ENCODE measurements around the gene SEMA6B.

SEMA6B gene

DNA sequence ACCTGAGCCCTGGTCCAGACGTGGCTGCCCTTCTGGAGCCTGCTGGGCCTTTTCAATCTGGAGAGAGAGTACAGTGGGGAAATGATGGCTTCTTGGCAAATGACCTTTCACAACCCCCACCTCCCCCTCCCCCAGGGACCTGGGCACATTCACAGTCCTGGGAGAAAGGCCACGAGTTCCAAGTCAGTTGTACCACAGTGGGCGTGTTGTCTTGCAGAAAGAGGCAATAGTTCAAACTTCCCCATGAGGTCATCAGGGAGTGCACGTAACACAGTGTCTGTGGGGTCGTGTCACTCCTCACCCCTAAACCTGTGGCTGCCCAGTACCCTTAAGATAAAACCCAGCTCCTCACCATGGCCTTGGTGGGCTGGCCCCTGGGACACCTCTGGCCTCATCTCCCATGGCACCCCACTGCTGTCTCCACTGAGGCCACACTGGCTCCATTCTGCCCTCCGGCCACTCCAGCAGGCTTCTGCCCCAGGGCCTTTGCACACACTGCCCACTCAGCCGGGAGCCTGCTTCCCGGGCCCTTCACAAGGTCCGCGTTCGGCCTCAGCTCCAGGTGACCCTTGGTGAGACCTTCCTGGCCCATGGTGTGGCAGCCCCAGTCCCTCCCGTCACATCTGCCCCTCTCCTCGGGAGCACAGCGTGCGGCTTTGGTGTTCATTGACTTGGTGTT is 54.5 kb downstream of the SEMA6B start:
- no peak for DNase-seq

DNA sequence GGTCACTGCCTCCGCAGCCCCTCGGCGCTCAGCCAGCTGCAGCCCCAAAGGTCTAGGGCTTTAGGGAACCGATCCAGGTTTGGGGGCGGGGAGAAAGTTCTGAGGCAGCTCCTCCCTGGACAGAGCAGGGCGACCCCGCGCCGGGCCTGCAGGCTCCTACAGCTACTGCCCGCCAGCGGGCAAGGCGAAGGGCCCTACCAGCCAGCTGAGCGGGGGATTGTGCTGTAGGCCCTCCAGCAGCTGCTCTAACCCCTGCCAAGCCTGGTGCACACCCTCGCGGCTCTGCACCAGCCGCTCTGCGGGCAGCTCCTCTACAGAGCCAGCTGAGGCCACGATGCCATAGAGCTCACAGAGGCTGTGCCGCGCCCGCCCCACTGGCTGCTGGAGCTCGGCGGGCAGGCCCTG is 55.2 kb downstream of the SEMA6B start:
- no peak for DNase-seq

GRCh38 chr19:4503825-4504170 is 55.7 kb downstream of the SEMA6B start:
- DNase-seq: no peak

GRCh38 chr19:4503132-4503824 is 56.2 kb downstream of the SEMA6B start:
- peak; percentile 52 for DNase-seq

DNA sequence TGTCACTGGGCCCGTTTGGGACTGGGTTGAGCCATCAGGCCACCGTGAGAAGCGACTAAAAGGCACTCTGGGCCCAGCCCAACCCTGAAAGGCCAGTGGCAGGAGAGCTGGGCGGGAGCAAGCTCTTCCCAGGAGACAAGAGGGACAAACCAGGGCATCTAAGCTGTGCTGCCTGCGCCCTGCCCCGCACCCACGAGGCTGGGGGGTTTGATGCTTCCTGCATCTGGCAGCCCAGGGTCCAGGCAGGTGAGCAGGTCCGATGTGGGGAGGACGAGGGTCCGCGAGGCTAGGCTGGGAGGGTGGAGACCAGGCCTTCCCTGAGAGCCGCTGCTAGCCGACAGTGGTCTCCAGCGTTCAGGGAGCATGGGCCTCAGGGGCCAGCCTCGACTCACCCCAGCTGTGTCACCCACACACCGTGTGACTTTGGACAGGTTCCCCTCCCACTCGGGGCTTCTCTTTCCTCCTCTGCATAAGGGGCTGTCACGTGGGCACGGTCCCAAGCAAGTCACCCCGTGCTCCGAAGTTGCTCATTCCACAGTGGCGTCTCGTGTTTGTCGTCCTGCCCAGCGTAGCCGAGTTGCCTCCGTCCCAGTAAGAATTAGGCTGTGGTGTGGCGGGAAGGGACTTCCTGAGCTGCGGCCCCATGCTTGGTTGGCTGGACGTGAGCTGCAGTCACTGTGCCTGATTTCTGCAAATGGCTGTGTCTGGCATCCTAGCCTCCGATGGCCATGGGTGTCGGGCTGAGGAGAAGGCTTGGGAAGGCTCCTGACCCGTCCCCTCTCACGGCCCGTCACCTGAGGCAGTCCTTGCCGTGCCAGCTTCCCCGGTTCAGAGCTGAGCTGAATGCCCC is 57.0 kb downstream of the SEMA6B start:
- DNase-seq: no peak

DNA sequence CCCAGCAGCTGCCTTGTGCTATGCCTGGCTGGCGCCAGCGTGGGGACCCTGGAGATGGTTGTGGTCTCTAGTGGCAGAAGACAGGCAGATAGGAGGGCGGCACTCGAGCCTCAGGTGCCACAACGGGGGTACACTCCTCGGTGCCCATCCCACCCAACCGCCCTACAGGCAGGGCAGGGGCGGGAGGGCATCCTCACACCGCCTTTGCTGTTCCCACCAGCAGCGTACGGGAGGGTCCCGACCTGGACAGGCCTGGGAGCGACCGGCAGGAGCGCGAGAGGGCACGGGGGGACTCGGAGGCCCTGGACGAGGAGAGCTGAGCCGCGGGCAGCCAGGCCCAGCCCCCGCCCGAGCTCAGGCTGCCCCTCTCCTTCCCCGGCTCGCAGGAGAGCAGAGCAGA is 57.8 kb downstream of the SEMA6B start:
- DNase-seq: no peak

DNA sequence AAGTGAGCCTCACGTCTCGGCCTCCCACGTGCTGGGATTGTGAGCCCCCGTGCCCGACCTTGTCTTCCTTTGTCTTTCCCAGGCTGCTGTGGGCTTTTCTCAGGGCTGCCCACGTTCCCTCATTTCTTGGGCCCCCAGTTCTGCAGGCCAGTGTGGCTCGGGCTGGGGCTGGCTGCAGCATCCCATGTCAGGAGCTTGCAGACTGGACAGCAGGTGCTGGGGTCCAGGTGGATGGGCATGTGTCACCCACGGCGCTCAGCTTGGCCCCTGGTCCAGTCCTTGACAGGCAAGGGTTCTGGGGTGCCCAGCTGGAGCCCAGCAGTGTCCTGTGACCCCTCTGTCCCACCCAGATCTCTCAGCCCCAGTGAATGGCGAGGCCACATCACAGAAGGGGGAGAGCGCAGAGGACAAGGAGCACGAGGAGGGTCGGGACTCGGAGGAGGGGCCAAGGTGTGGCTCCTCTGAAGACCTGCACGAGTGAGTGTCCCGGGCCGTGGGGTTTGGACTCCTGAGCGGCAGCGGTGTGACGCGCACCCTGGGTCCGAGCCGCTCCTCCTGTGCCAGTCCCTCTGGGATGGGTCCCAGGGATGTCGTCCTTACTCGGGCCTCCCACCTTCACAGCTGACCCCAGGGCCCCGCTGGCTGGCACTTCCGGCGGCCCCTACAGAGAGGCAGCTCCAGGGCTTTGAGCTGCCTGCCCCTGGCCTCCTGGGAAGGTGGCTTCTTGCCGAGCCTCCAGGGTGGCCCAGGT is 58.5 kb downstream of the SEMA6B start:
- no peak for DNase-seq

DNA sequence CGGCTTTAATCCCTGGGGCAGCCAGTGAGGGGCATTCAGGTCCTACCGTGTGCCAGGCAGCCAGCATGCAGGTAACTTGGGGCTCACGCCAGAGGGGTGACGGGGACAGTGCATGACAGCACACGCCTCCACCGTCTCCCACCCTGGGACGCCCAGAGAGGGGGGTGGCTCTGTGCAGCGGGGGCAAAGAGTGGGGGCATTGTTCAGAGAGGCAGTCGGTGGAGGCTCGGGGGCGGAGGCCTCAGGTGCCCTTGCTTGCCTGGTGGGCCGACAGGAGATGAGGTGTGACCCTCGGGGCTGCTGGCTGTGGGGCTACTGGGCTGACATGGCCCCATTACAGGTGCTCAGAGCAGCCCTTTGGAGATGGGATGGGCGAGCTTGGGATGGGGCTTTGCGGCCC is 59.6 kb downstream of the SEMA6B start:
- DNase-seq: no peak

DNA sequence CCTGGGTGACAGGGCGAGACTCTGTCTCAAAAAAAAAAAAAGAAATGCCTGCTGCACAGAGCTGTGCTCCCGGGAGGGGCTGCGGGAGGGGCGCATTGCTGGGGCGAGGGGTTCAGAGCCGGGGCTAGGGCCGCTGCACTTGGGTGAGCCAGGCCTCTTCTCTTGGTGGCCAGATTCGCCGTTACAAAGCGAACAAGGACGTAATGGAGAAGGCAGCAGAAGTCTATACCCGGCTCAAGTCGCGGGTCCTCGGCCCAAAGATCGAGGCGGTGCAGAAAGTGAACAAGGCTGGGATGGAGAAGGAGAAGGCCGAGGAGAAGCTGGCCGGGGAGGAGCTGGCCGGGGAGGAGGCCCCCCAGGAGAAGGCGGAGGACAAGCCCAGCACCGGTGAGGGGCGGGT is 60.2 kb downstream of the SEMA6B start:
- no peak for DNase-seq

DNA sequence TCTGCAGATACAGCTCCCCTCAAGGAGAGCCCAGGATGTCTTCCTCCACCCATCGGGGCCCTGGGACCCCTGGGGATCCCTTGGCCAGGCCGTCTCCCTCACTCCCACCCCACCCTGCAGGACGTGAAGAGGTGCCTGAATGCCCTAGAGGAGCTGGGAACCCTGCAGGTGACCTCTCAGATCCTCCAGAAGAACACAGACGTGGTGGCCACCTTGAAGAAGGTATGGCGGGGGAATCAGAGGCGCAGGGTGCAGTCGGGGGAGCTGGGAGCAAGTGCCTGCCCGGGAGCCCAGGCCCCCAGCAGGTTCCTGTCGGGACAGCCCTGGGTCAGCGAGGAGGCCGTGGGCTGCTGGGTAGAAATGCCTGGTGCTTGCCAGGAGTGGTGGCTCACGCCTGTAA is 60.8 kb downstream of the SEMA6B start:
- no peak for DNase-seq

DNA sequence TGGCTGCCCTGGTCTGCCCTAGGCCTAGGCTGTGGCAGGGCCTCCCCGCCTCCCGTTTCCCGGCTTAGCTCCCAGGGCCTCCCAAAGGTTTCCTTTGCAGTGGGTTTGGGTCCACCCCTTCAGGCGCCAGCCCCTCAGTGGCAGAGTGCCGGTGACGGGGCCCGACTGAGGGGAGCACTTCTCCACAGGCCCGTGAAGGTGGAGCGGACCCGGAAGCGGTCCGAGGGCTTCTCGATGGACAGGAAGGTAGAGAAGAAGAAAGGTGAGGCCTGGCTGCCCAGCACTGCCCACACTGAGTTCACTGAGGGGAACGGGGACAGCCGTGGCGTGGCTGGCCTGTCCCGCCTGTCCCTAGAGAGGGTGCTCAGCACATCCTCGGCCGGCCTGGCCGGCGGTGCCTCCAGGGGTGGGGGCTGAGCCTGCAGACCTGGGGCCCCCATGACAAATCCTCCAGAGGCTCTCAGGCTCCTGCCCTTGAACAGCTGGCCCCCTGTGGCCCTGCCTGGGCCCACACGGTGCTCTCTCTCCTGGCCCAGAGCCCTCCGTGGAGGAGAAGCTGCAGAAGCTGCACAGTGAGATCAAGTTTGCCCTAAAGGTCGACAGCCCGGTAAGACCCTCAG is 61.6 kb downstream of the SEMA6B start:
- DNase-seq: no peak

- no peak for DNase-seq
Measured at GRCh38 chr19:4496304-4496703, 63.2 kb downstream of the SEMA6B start.

DNA sequence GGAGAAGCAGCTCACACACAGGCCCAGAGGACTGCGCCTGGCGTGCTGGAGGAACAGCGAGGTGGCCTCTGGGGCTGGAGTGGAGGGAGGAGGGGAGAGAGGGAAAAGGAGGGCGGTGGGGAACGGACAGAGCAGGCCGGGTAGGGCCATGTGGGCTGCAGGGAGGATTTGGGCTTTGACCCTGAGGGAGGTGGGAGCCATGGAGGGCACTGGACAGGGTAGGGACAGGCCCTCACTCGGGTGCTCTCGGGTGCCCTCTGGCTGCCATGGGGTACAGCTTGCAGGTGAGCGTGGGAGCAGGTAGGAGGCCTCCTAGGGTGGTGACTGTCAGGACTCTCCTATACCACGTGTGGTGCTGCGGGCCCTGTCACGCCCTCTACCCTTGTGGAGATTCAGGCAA is 64.0 kb downstream of the SEMA6B start:
- no peak for DNase-seq

DNA sequence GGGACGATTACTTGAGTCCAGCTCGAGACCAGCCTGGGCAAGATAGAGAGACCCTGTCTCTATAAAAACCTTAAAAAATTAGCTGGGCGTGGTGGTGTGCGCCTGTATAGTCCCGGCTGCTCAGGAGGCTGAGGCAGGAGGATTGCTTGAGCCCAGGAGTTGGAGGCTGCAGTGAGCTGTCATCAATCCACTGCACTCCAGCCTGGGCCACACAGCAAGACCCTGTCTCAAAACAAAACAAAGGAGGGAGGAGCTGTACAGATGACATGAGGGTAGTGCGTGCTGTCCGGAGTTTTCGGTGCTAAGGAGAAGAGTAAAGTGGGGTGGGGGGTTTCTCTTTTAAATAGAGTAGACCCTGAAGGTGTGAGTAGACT is 64.8 kb downstream of the SEMA6B start:
- no peak for DNase-seq

DNA sequence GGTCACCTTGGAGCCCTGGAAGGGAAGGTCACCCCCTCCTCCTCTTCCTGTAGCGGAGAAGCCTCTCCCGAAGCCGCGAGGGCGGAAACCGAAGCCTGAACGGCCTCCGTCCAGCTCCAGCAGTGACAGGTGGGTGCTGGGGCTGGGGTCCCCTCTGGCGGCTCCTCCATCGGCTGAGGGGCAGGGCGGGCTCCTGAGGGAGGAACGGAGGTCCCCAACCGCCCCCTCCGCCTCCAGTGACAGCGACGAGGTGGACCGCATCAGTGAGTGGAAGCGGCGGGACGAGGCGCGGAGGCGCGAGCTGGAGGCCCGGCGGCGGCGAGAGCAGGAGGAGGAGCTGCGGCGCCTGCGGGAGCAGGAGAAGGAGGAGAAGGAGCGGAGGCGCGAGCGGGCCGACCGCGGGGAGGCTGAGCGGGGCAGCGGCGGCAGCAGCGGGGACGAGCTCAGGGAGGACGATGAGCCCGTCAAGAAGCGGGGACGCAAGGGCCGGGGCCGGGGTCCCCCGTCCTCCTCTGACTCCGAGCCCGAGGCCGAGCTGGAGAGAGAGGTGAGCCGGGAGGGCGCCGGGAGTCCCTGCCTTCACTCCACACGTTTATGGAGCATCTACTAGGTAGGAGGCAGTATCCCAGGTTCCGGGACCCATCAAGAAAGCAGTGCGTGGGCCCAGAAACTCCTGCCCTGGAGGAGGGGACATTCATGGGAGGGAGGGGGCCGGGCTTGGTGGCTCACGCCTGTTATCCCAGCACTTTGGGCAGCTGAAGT is 65.4 kb downstream of the SEMA6B start:
- no peak for DNase-seq

- no peak for DNase-seq
Measured at GRCh38 chr19:4493104-4493928, 66.2 kb downstream of the SEMA6B start.

All from NCI-H2171 (cell line).